Measurements from ENCODE around the gene GPI.

Gene GPI

GRCh38 chr19:34341935-34342680, 22.9 kb upstream of the GPI start:
- DNase-seq (ENCODE audit: low spot score): no peak

- DNase-seq (ENCODE audit: low spot score): no peak
These were observed 21.2 kb upstream of the GPI start for GRCh38 chr19:34343751-34344150.

DNA sequence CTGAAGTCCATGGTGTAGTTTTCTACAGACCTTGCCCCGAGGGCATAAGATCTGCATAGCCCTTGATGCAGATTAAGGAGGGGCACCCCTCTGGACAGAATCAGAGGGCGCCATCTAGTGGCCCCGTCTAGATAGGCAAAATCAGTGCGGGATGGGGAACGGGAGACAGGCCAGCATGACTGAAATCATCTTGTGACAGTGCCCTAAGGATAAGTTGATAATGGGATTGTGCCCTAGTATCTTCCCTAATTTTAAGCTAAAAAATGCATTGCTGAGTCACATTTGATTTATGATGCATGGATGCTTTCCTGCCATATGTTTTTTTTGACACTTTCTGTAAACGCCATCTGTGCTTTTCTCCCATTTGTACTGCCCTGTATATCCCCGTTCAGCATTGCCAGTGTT, 19.0 kb upstream of the GPI start:
- DNase-seq (ENCODE audit: low spot score): peak; percentile 70

DNA sequence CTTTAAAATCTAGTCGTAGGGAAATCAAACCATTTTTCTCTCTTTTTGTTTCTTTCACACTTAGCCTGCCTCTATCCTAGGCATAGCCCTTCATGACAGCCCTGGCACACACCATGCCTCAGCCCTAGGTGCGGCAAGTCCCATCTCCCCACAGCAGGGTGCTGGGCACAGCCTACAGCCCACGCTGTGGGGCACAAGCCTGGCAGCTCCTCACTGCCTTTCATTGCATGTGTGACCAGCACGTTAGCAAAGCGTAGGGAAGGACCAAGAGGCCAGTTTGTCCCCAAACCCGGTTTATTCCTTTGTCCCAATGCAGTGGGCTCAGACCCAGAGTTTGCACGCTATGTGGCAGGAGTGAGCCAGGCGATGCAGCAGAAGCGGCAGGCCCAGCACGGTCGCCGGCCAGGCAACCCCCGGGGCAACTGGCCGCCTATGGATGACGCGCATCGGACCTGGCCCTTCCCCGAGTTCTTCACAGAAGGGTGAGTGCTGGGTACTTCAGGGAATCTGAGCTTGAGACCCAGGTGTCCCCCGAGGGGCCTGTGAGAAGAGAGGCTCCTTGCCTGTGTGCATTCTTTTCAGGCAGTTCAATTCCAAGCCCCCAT, 17.3 kb upstream of the GPI start:
- DNase-seq (ENCODE audit: low spot score): no peak

DNA sequence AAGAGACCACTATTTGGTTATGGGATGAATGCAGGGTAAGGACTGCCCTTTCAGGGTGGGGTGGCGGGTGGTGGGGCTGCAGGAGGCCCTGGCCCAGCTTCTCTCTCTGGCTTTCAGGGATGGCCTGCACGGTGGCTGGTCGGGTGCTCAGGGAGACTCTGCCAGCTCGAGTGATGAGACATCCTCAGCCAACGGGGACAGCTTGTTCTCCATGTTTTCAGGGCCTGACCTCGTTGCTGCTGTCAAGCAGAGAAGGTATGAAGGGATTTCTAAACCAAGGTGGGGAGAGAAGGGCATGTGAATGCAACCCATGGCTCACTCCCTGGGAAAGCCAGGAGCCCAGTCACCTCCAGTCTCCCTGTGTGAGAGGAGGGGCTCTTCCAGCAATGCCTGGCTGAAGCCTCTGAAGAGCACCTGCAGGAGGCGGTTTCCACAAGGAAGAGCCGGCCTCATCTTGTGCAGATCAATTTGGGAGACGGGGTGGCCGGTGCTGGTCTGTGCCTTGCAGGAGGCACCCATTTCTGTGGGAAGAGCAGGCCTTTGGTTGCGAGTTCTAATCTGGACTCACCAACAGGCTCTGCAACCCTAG, 16.0 kb upstream of the GPI start:
- no peak for DNase-seq (ENCODE audit: low spot score)

DNA sequence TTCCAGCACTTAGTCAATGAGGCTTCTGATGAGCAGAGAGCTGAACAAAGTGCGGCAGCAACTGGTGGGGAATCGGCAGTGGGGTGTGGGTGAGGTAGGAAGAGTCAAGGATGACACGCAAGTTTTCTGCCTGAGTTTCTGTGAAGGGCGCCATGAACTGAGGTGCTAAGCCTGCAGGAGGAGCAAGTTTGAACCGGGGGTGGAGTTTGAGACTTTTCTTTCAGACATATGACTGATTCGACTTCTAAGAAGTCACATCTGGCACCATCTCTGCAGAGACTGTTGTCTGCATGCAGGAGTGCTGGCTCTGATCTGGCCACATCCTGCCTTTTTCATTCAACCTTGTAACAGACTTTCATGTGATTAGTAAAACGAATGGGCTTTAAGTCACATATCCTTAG, 14.8 kb upstream of the GPI start:
- DNase-seq (ENCODE audit: low spot score): no peak

DNA sequence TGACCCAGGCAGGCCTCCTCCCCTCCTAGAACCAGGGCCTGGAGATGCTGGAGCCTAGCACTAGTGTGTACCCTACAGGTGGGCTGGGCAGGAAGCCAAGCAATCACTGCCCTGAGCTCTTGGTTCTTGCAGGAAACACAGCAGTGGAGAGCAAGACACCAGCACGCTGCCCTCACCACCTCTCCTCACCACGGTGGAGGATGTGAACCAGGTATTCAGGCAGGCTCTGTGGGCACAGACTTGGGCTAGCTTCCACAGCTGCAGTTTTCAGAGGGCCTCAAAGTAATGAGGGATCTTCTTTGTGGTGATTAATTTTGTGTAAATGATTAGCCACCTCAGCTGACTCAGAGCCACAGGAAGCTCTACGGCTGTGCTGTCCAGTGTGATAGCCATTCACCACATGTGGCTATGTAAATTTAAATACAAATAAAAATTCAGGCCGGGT, 13.6 kb upstream of the GPI start:
- no peak for DNase-seq (ENCODE audit: low spot score)

GRCh38 chr19:34353546-34353945, 11.4 kb upstream of the GPI start:
- no peak for DNase-seq (ENCODE audit: low spot score)

DNA sequence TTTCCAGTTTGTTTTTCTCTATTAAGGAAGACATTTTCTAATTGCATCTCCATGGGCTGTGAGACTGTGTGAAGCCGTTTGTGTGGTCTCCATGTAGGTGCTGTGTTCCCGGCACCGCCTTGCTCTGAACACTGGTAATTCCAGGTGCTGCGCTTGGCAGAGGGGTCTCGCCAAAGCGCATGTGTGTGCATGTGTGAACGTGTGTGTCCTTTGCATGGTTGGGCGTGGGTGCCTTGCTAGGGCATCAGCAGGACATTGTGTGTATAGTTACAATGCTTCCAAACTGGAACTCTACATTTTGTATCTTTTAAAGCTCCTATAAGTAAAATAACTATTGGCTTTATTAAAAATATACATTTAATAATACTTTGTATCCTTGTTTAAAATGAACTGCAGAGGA, 9.8 kb upstream of the GPI start:
- DNase-seq (ENCODE audit: low spot score): no peak

GRCh38 chr19:34356875-34357274, 8.1 kb upstream of the GPI start:
- DNase-seq (ENCODE audit: low spot score): no peak

GRCh38 chr19:34357431-34357830, 7.6 kb upstream of the GPI start:
- no peak for DNase-seq (ENCODE audit: low spot score)

DNA sequence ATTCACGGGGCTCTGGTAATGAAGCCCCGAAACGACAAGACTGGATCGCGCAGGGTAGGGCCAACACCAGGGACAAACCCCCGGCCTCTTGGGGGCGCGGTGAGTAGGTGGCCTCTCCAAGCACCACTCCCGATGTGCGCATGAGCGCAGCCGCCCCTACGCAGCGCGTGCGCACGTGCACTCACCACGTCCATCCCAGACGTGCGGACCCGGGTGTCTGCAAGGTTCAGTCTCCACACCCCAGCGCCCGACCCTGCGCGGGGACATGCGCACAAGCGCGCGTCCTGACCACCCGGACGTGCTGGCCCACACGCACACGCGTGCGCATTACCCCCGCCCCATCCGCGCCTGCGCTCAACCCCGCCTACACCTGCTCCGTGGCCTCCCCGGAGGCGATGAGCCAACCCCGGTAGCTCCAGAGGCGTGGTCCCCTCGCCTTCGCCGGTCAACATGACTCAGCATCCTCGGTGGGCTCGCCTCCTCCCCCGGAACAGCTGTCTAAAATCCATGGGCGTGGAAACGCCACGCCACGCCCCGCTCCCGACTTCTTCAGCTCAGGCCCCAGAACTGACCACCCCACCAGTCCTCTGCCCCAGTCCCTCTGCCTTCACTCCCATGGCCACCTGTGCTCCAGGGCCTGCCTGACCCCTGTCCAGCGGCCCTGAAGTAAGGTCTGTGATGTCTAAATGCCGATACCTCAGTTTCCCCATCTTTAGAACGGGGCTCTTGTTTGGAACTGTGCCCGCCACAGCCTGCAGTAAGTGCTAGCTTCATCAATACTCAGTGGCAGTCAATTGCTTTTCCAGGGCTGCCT, 5.6 kb upstream of the GPI start:
- DNase-seq (ENCODE audit: low spot score): peak; percentile 94

DNA sequence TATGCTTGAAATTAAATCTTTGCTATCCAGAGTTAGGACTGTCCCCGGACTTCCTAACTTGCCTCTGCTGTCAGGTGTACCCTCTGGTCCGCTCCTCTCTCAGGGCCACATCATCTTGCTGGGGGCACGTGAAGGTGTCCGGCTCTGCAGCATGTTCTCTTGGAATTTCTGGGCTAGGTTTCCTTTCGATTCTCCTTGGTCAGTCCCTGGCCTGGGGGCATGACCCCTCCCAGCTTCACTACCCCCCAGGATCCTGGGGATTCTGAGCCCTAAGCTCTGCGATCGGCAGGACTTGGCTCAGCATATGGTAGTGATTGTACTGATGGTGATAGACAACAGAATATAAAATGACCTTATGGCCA, 5.1 kb upstream of the GPI start:
- no peak for DNase-seq (ENCODE audit: low spot score)

DNA sequence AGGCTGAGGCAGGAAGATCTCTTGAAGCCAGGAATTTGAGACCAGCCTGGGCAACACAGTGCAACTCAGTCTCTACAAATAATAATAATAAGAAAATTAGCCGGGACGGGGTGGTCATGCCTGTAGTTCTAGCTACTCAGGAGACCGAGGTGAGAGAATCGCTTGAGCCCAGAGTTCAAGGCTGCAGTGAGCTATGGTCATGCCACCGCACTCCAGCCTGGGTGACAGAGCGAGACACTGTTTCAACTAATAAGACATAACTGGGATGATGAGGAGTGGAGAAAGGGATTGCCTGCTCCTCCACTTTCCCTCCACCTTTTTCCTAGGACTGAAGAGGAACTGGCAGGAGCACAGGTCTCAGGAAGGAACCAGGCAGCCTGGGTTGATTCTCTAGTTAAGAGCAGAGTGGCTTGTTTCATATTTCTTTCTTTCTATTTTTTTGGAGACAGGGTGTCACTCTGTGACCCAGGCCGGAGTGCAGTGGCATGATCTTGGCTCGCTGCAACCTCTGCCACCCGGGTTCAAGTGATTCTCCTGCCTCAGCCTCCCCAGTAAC, 4.6 kb upstream of the GPI start:
- DNase-seq (ENCODE audit: low spot score): no peak

GRCh38 chr19:34362679-34363069, 2.3 kb upstream of the GPI start:
- DNase-seq (ENCODE audit: low spot score): no peak

DNA sequence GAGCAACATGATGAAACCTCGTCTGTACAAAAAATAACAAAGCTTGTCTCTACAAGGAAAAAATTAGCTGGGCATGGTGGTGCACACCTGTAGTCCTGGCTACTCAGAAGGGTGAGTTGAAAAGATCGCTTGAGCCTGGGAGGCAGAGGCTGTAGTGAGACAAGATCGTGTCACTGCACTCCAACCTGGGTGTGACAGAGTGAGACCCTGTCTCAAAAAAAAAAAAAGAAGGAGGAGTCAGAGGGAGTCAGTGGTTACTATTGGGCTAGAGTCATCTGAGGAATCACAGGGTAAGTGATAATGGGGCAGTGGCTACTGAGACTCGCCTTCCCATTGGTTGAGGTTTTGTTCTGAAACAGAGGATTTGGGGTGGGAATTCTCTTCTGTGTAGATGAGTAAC, 1.9 kb upstream of the GPI start:
- DNase-seq (ENCODE audit: low spot score): no peak

- no peak for DNase-seq (ENCODE audit: low spot score)
These were observed 1.1 kb upstream of the GPI start for GRCh38 chr19:34363930-34364329.

GRCh38 chr19:34364462-34364829, 550 bp upstream of the GPI start:
- no peak for DNase-seq (ENCODE audit: low spot score)

DNA sequence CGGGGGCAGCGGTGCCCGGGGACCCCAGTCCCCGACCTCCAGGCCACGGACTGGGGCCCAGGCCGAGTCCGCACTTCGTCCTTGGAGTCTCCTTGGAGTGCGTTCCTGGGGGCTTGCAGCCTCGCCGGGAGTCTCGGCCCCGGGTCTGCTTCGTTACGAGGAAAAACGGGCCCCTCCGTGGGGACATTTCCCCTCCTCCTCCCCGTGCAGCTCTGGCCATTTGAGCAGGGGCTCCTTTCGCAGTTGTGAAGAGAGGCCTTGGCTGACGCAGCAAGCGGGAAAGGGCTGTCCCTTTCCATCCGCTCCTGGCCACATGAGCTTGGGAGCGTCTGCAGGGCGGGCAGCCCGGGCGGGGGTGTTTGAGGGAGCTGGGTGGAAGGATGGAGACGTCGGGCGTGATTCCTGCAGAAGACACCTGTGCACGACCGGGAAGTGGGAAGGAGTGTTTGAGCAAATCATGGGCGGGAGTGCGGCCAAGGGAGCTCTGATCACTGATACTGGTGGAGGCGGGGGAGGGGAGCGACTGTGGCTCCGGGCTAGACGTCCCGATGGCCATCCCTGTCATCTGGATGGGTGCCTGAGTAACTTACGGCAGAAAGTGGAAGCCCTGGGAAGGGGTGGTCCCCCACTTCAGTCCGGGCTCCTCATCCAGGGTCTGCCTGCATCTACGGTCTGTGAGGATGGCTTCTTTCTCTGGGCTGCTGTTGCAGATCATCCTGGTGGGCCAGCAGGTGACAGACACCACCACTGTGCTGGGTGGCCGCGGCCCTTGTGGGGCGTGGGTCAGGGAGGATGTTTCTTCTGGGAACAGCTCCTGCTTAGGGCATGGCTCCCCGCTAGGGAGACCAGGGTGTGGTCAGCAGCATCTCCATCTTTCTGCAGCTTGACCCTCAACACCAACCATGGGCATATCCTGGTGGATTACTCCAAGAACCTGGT, 736 bp downstream of the GPI start:
- no peak for DNase-seq (ENCODE audit: low spot score)

DNA sequence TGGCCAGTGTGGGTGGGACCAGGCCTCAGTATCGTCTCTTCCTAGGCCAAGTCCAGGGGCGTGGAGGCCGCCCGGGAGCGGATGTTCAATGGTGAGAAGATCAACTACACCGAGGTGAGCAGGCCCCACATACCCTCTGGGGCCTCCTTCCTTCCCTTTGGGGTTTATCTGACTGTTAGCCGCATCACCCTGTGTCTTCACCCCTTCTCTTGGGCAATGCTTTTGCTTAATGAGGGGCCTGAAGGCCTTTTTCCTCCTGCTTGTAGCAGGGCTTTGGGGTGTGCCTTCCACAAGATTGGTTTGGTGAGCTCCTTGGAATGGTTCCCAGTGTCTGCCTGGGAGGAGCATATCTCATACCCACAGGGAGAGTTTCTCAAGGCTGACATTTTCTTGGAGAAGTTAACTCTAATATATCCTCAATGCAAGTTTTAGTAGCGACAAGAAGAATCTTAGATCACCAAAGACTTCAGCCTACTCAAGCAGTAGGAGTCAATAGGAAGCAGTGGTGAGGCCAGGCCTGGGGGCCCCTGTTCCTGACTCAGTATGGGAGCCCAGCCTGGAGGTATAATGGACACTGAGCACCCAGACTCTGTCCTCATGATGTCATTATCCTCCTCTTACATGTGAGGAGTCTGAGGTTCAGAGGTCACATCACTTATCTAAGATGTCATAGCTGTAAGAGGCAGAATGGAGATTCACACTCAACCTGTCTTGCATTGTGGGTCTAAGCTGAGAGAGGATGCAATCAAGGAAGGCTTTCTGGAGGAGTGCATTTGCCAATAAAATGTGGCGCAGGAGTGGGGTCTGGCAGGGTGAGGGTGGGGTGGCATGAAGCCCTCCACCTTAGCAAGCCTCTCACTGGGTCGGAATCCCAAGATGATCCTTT, 2.0 kb downstream of the GPI start:
- peak; percentile 65 for DNase-seq (ENCODE audit: low spot score)

GRCh38 chr19:34367624-34367957, 2.6 kb downstream of the GPI start:
- no peak for DNase-seq (ENCODE audit: low spot score)

Data from hematopoietic multipotent progenitor cell treated with erythropoietin and hydrocortisone succinate and interleukin-3 and kit ligand, for 15 days (in vitro differentiated cells).